ENCODE data around the gene ZCCHC7. TPM values are rescaled to one million over a fixed set of nuclear protein-coding genes. Genes with fewer than 3 reads are reported as not detected.

The ZCCHC7 gene
- total RNA-seq, 1 donor: 32.6 TPM

GRCh38 chr9:37264539-37264938, 144.2 kb downstream of the ZCCHC7 start:
- H3K27me3 ChIP-seq (ENCODE audit: insufficient read depth, low read length): no peaks in the 10 kb centered on the region
- TF ChIP-seq, protein P1, sequence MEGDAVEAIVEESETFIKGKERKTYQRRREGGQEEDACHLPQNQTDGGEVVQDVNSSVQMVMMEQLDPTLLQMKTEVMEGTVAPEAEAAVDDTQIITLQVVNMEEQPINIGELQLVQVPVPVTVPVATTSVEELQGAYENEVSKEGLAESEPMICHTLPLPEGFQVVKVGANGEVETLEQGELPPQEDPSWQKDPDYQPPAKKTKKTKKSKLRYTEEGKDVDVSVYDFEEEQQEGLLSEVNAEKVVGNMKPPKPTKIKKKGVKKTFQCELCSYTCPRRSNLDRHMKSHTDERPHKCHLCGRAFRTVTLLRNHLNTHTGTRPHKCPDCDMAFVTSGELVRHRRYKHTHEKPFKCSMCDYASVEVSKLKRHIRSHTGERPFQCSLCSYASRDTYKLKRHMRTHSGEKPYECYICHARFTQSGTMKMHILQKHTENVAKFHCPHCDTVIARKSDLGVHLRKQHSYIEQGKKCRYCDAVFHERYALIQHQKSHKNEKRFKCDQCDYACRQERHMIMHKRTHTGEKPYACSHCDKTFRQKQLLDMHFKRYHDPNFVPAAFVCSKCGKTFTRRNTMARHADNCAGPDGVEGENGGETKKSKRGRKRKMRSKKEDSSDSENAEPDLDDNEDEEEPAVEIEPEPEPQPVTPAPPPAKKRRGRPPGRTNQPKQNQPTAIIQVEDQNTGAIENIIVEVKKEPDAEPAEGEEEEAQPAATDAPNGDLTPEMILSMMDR (IDR thresholded peaks at IDR 0.05; ENCODE audit: extremely low read depth, low read depth, low read length): no peak
- H3K4me3 ChIP-seq (ENCODE audit: insufficient read depth, low read length): no peak overlapping the region
- no peak for DNase-seq (ENCODE audit: insufficient read length, low spot score, missing footprints)
- no peak overlapping the region for H3K4me2 ChIP-seq (ENCODE audit: insufficient read depth, low read length)
- H3K4me1 ChIP-seq (ENCODE audit: insufficient read depth, low read length): no peaks in the 10 kb centered on the region
- no peaks in the 10 kb centered on the region for H3K36me3 ChIP-seq (ENCODE audit: insufficient read depth, low read length)
- no peak overlapping the region for H2AFZ ChIP-seq (ENCODE audit: low read length)
- H3K27ac ChIP-seq (ENCODE audit: low read depth, low read length): no peak overlapping the region
- peaks cover 4% of the 10 kb centered on the region for H3K79me2 ChIP-seq (ENCODE audit: insufficient read depth, low read length)
- no peaks in the 10 kb centered on the region for H4K20me1 ChIP-seq (ENCODE audit: insufficient read depth, low read length)
- H3K9me3 ChIP-seq (ENCODE audit: low read depth, low read length): no peaks in the 10 kb centered on the region

GRCh38 chr9:37266630-37267029, 146.3 kb downstream of the ZCCHC7 start:
- H3K9me3 ChIP-seq (ENCODE audit: low read depth, low read length): no peaks in the 10 kb centered on the region
- H3K27me3 ChIP-seq (ENCODE audit: insufficient read depth, low read length): no peaks in the 10 kb centered on the region
- TF ChIP-seq, protein P1 (IDR thresholded peaks at IDR 0.05; ENCODE audit: extremely low read depth, low read depth, low read length): no peak
- peaks cover 2% of the 10 kb centered on the region for H3K79me2 ChIP-seq (ENCODE audit: insufficient read depth, low read length)
- H2AFZ ChIP-seq (ENCODE audit: low read length): no peak overlapping the region
- H3K36me3 ChIP-seq (ENCODE audit: insufficient read depth, low read length): no peaks in the 10 kb centered on the region
- no peak for DNase-seq (ENCODE audit: insufficient read length, low spot score, missing footprints)
- no peak overlapping the region for H3K4me2 ChIP-seq (ENCODE audit: insufficient read depth, low read length)
- H4K20me1 ChIP-seq (ENCODE audit: insufficient read depth, low read length): no peaks in the 10 kb centered on the region
- no peak overlapping the region for H3K27ac ChIP-seq (ENCODE audit: low read depth, low read length)
- no peaks in the 10 kb centered on the region for H3K4me1 ChIP-seq (ENCODE audit: insufficient read depth, low read length)
- H3K4me3 ChIP-seq (ENCODE audit: insufficient read depth, low read length): no peak overlapping the region

DNA sequence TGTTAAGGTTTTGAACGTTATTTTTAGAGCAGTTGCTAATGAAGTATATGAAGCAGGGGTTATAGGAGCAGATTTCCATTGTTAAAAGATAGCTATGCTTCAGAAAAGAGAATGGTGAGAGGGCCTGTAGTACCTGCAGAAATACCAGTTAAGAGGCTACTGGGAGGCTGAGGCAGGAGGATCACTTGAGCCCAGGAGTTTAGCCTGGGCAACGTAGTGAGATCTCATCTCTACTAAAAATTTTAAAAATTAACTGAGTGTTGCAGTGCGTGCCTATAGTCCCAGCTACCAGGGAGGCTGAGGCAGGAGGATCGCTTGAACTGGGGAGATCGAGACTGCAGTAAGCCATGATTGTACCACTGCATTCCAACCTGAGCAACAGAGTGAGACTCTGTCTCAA, 148.8 kb downstream of the ZCCHC7 start:
- H3K27ac ChIP-seq (ENCODE audit: low read depth, low read length): no peak overlapping the region
- no peaks in the 10 kb centered on the region for H4K20me1 ChIP-seq (ENCODE audit: insufficient read depth, low read length)
- DNase-seq (ENCODE audit: insufficient read length, low spot score, missing footprints): no peak
- peaks cover 2% of the 10 kb centered on the region for H3K79me2 ChIP-seq (ENCODE audit: insufficient read depth, low read length)
- TF ChIP-seq, protein P1 (IDR thresholded peaks at IDR 0.05; ENCODE audit: extremely low read depth, low read depth, low read length): no peak
- H3K9me3 ChIP-seq (ENCODE audit: low read depth, low read length): no peaks in the 10 kb centered on the region
- H3K36me3 ChIP-seq (ENCODE audit: insufficient read depth, low read length): no peaks in the 10 kb centered on the region
- no peaks in the 10 kb centered on the region for H3K4me1 ChIP-seq (ENCODE audit: insufficient read depth, low read length)
- H3K4me3 ChIP-seq (ENCODE audit: insufficient read depth, low read length): no peak overlapping the region
- no peaks in the 10 kb centered on the region for H3K27me3 ChIP-seq (ENCODE audit: insufficient read depth, low read length)
- no peak overlapping the region for H3K4me2 ChIP-seq (ENCODE audit: insufficient read depth, low read length)
- H2AFZ ChIP-seq (ENCODE audit: low read length): no peak overlapping the region

DNA sequence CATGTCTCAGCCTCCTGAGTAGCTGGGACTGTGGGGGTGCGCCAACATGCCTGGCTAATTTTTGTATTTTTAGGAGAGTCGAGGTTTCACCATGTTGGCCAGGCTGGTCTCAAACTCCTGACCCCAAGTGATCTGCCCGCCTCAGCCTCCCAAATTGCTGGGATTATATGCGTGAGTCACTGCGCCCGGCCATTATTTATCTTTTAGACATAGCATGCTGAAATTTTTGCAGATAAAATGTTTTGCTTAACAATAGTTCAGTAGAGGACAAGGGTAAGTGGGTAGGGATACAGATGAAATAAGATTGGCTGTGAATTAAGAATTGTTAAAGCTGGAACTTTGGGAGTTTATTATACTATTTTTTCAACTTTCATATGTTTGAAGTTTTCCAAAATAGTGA, 151.3 kb downstream of the ZCCHC7 start:
- TF ChIP-seq, protein P1 (IDR thresholded peaks at IDR 0.05; ENCODE audit: extremely low read depth, low read depth, low read length): no peak
- no peaks in the 10 kb centered on the region for H3K9me3 ChIP-seq (ENCODE audit: low read depth, low read length)
- no peak for DNase-seq (ENCODE audit: insufficient read length, low spot score, missing footprints)

More for the DNA sequence above, 151.3 kb downstream of the ZCCHC7 start:
- Histone ChIP-seq H3K4me2 (ENCODE audit: insufficient read depth, low read length) (no peak overlapping the region), H4K20me1 (ENCODE audit: insufficient read depth, low read length) (no peaks in the 10 kb centered on the region), H3K36me3 (ENCODE audit: insufficient read depth, low read length) (no peaks in the 10 kb centered on the region), H2AFZ (ENCODE audit: low read length) (no peak overlapping the region), H3K27ac (ENCODE audit: low read depth, low read length) (no peak overlapping the region), H3K79me2 (ENCODE audit: insufficient read depth, low read length) (no peaks in the 10 kb centered on the region), H3K4me1 (ENCODE audit: insufficient read depth, low read length) (no peaks in the 10 kb centered on the region), H3K4me3 (ENCODE audit: insufficient read depth, low read length) (no peak overlapping the region), H3K27me3 (ENCODE audit: insufficient read depth, low read length) (no peaks in the 10 kb centered on the region)
